ENCODE results near the gene RAB11FIP4.

DNA sequence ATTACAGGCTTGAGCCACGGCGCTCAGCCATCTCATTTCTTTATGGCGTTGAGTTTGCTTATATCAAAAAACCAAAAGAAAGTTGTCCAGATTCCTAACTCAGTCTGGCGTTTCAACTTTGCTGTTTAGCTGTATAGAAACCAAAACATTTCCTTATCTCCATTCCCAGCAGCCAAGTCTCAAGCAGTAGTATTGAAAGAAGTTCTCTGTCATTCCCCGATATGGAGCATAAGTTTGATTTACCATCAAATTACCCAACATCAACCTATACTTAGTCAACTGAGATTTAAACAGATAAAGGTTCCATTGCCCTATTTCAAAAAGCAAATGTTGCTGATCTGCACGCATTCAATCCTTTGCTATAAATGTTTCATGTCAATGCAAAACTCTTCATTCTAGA lies 27.5 kb upstream of the RAB11FIP4 start:
- no peak for TF ChIP-seq POLR2A (IDR thresholded peaks at IDR 0.05; ENCODE audit: extremely low read depth, insufficient read length)
- no peak for TF ChIP-seq CTCF (IDR thresholded peaks at IDR 0.05; ENCODE audit: low read depth, low read length)

Data from NB4 (cell line).